Keratinocyte (primary cell): Measurements from ENCODE around the gene DIRAS1. TPM values are rescaled to one million over a fixed set of nuclear protein-coding genes. Genes with fewer than 3 reads are reported as not detected.

Experiments
- DNase-seq: peaks from one replicate; pipeline ENCODE4 v3.0.0-alpha.2; 2011; ENCODE audit warnings: low read depth, missing footprints, low spot score
- FAIRE-seq: peaks from 2 replicates; lab custom pipeline; 2011; peaks lifted over from hg19 to GRCh38; lab: Jason Lieb, UNC
- H2AFZ ChIP-seq: 2 replicates; pipeline ENCODE4 v1.6.0; 2012; ENCODE audit warnings: low read length, control low read depth, inconsistent platforms; ENCODE audit not compliant: control insufficient read depth
- H3K27ac ChIP-seq: 2 replicates; pipeline ENCODE4 v1.5.1; 2011; ENCODE audit warnings: low read length; ENCODE audit not compliant: control insufficient read depth, insufficient read depth
- H3K27me3 ChIP-seq: 3 replicates; pipeline ENCODE4 v1.6.0; 2011; ENCODE audit warnings: low read length; ENCODE audit not compliant: control insufficient read depth, insufficient read depth; ENCODE audit errors: extremely low read depth
- H3K36me3 ChIP-seq, 2 experiments: 2 replicates in 1 of 2; 3 replicates in 1 of 2; pipeline ENCODE4 v1.5.1; 2011; ENCODE audit warnings: low read length in 2 of 2, mild to moderate bottlenecking in 1 of 2; ENCODE audit not compliant: control insufficient read depth in 2 of 2, insufficient read depth in 2 of 2; ENCODE audit errors: extremely low read depth in 1 of 2
- H3K4me1 ChIP-seq: 3 replicates; pipeline ENCODE4 v1.5.1; 2011; ENCODE audit warnings: low read length; ENCODE audit not compliant: control insufficient read depth, insufficient read depth; ENCODE audit errors: extremely low read depth
- H3K4me2 ChIP-seq: 3 replicates; pipeline ENCODE4 v1.6.0; 2011; ENCODE audit warnings: low read depth, low read length; ENCODE audit not compliant: control insufficient read depth, insufficient read depth; ENCODE audit errors: extremely low read depth
- H3K4me3 ChIP-seq, 3 experiments: fragments of 200-600 bp in 1 of 3; sonication (generic) in 1 of 3; 2 replicates in 2 of 3; 3 replicates in 1 of 3; pipeline ENCODE4 v1.5.1; 2011 to 2016; ENCODE audit warnings: low read length in 3 of 3, mild to moderate bottlenecking in 3 of 3, control low read depth in 2 of 3, inconsistent platforms in 1 of 3, low read depth in 1 of 3, mixed read lengths in 1 of 3, mixed run types in 1 of 3, moderate library complexity in 1 of 3; ENCODE audit not compliant: control insufficient read depth in 2 of 3, insufficient read depth in 2 of 3; ENCODE audit errors: extremely low read depth in 1 of 3
- H3K79me2 ChIP-seq: 2 replicates; pipeline ENCODE4 v1.6.0; 2012; ENCODE audit warnings: low read length; ENCODE audit not compliant: control insufficient read depth, insufficient read depth
- H3K9ac ChIP-seq: 3 replicates; pipeline ENCODE4 v1.6.0; 2011; ENCODE audit warnings: low read length; ENCODE audit not compliant: control insufficient read depth, insufficient read depth; ENCODE audit errors: extremely low read depth
- H3K9me1 ChIP-seq: 3 replicates; pipeline ENCODE4 v1.6.0; 2011; ENCODE audit warnings: low read length; ENCODE audit not compliant: control insufficient read depth, insufficient read depth; ENCODE audit errors: extremely low read depth
- H3K9me3 ChIP-seq: 2 replicates; pipeline ENCODE4 v1.5.1; 2012; ENCODE audit warnings: low read depth, low read length; ENCODE audit not compliant: control insufficient read depth
- H4K20me1 ChIP-seq: 3 replicates; pipeline ENCODE4 v1.6.0; 2011; ENCODE audit warnings: low read length; ENCODE audit not compliant: control insufficient read depth, insufficient read depth; ENCODE audit errors: extremely low read depth
- CTCF ChIP-seq, 3 experiments: IDR thresholded peaks in 1 of 3; conservative IDR thresholded peaks in 1 of 3; optimal IDR thresholded peaks in 1 of 3; 2 replicates in 2 of 3; 3 replicates in 1 of 3; pipeline versions ENCODE3 to v1.5.1; 2011; ENCODE audit warnings: low read length in 3 of 3, mild to moderate bottlenecking in 3 of 3, moderate library complexity in 2 of 3, control low read depth in 1 of 3, inconsistent platforms in 1 of 3; ENCODE audit not compliant: insufficient read depth in 2 of 3; ENCODE audit errors: extremely low read depth in 1 of 3
- EZH2 ChIP-seq: IDR thresholded peaks from one replicate; pipeline ENCODE4 v1.6.1; 2012; ENCODE audit warnings: inconsistent platforms, mild to moderate bottlenecking, low read length, moderate library complexity
- dilution Hi-C: fragments of 300-500 bp; cut with MboI; formaldehyde crosslinking; loops from one replicate; pipeline ENCODE4 v1.7.0; 2020; ENCODE audit warnings: low sequenced_read_pairs; ENCODE audit not compliant: extremely low pct_ligation_motif_present
- polyA plus RNA-seq, 5 experiments: library from polyadenylated mRNA; depleted of rRNA in 3 of 5; stranded (reverse) in 3 of 5; stranded (forward) in 1 of 5; unstranded in 1 of 5; fragments of >200 nt; gene quantifications; 1 replicate in 1 of 5; 2 replicates in 3 of 5; 3 replicates in 1 of 5; pipeline versions ENCODE4 v1.2.1 to v1.2.3, GENCODE V29; 2011 to 2012; ENCODE audit warnings: missing spikeins in 2 of 5, low read depth in 1 of 5, low replicate concordance in 1 of 5

Gene DIRAS1
- polyA plus RNA-seq, 1 donor (not counting 4 experiments of a cell fraction or from before 2014, with no cell fraction given), result 0.10 TPM

GRCh38 chr19:2763687-2764086 is 42.5 kb upstream of the DIRAS1 start:
- TF ChIP-seq EZH2, result no peak
- TF ChIP-seq CTCF (optimal IDR thresholded peaks at IDR 0.05 in 1 of 3, IDR thresholded peaks at IDR 0.05 in 1 of 3, conservative IDR thresholded peaks at IDR 0.05 in 1 of 3; ENCODE audit: extremely low read depth in 1 of 3, insufficient read depth in 2 of 3, low read length in 3 of 3), result no peak
- H3K4me1 ChIP-seq, result no peaks in the 10 kb centered on the region
- H3K9ac ChIP-seq, result no peak overlapping the region
- H4K20me1 ChIP-seq, result peaks cover 3% of the 10 kb centered on the region
- peaks cover 13% of the 10 kb centered on the region for H3K79me2 ChIP-seq
- peaks cover 37 to 40% of the 10 kb centered on the region in 2 experiments for H3K36me3 ChIP-seq
- FAIRE-seq (no peak), DNase-seq (no peak)
- no peak overlapping the region for H3K4me3 ChIP-seq
- dilution Hi-C loops, result no loop called here
- no peak overlapping the region for H3K4me2 ChIP-seq
- H3K27ac ChIP-seq, result no peak overlapping the region
- no peaks in the 10 kb centered on the region for H3K9me1 ChIP-seq
- no peak overlapping the region for H2AFZ ChIP-seq
- H3K27me3 ChIP-seq, result no peaks in the 10 kb centered on the region
- H3K9me3 ChIP-seq, result no peaks in the 10 kb centered on the region

- Histone ChIP-seq H3K9ac (no peak overlapping the region), H3K27me3 (no peaks in the 10 kb centered on the region), H3K79me2 (peaks cover 6% of the 10 kb centered on the region), H3K36me3 (peaks cover 32 to 42% of the 10 kb centered on the region in 2 experiments), H3K4me2 (no peak overlapping the region), H2AFZ (no peak overlapping the region), H4K20me1 (peaks cover 3% of the 10 kb centered on the region), H3K4me1 (no peaks in the 10 kb centered on the region), H3K27ac (no peak overlapping the region), H3K4me3 (no peak overlapping the region), H3K9me1 (no peaks in the 10 kb centered on the region), H3K9me3 (no peaks in the 10 kb centered on the region)
- TF ChIP-seq CTCF (optimal IDR thresholded peaks at IDR 0.05 in 1 of 3, IDR thresholded peaks at IDR 0.05 in 1 of 3, conservative IDR thresholded peaks at IDR 0.05 in 1 of 3; ENCODE audit: extremely low read depth in 1 of 3, insufficient read depth in 2 of 3, low read length in 3 of 3) (no peak), EZH2 (no peak)
- no peak for DNase-seq
- dilution Hi-C loops, result no loop called here
- no peak for FAIRE-seq
Measured at GRCh38 chr19:2762783-2763496, 41.8 kb upstream of the DIRAS1 start.
